Vagina (tissue), 2 donors: Measurements from ENCODE around the gene EIF2B5. TPM values are rescaled to one million over a fixed set of nuclear protein-coding genes. Genes with fewer than 3 reads are reported as not detected.

Source experiments
- DNase-seq, 2 donors: peaks; one replicate each; pipeline ENCODE4 v3.0.0-alpha.2; 2017; ENCODE audit errors: extremely low spot score in 2 of 2
- H3K27ac ChIP-seq: fragments of 200-600 bp; sonication (generic); one replicate; pipeline ENCODE4 v1.5.1; 2019
- H3K27me3 ChIP-seq: fragments of 200-600 bp; sonication (generic); one replicate; pipeline ENCODE4 v1.5.1; 2019
- H3K36me3 ChIP-seq, 2 donors: fragments of 200-600 bp; sonication (generic); one replicate each; pipeline ENCODE4 v1.5.1; 2017 to 2019
- H3K4me1 ChIP-seq: fragments of 200-600 bp; sonication (generic); one replicate; pipeline ENCODE4 v1.5.1; 2019
- H3K4me3 ChIP-seq, 2 donors: fragments of 200-600 bp; sonication (generic); 1 replicate in 1 of 2; 2 replicates in 1 of 2; pipeline ENCODE4 v1.5.1; 2016 to 2019
- H3K9me3 ChIP-seq: fragments of 200-600 bp; sonication (generic); one replicate; pipeline ENCODE4 v1.5.1; 2019
- POLR2A ChIP-seq, 2 donors: fragments of 450-650 bp; IDR thresholded peaks; one replicate each; pipeline ENCODE4 v1.6.1; 2017; ENCODE audit warnings: antibody characterized with exemption in 2 of 2, mild to moderate bottlenecking in 2 of 2, moderate library complexity in 2 of 2
- POLR2AphosphoS5 ChIP-seq, 2 donors: sonication (generic); formaldehyde crosslinking; IDR thresholded peaks; one replicate each; pipeline ENCODE4 v1.9.0; 2017; ENCODE audit warnings: antibody characterized with exemption in 2 of 2, mild to moderate bottlenecking in 2 of 2, low read depth in 1 of 2; ENCODE audit not compliant: insufficient read depth in 1 of 2
- intact Hi-C: fragments of 100-400 bp; cut with DNase I; formaldehyde crosslinking; loops from one replicate; pipeline ENCODE4 v1.15.1; 2023
- total RNA-seq: library from RNA; depleted of rRNA; stranded (reverse); fragments of >200 nt; gene quantifications from one replicate; pipeline ENCODE4 v1.2.3, GENCODE V29; 2016
- TF ChIP-seq, protein P1 (sequence below), 3 experiments: fragments of 450-650 bp in 2 of 3; fragments of 200-600 bp in 1 of 3; sonication (generic) in 1 of 3; IDR thresholded peaks; one replicate each; pipeline ENCODE4 v1.5.1; 2017 to 2019; ENCODE audit warnings: antibody characterized with exemption in 3 of 3, mild to moderate bottlenecking in 2 of 3, moderate library complexity in 2 of 3

EIF2B5 gene
- total RNA-seq, 1 donor from 2014 or later: 30.2 TPM

DNA sequence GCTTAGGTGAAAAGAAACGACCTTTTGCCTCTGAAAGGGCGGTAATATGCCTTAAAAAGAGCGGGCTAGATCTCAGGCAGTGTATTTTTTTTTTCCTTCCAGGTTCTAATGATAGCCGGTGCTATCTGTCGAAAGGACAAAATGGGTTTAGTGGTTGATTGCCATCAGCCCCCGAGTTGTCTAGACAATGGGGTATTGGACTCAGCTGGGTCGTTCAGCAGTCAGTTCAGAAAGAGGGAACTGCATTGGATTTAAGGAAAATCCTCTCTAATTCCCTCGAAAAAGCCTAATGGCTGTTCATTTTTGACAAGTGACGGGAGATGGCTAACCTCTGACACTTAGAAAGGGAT, 728 bp downstream of the EIF2B5 start:
- peaks cover 31% of the 10 kb centered on the region for H3K4me1 ChIP-seq
- DNase-seq: no peak
- H3K4me3 ChIP-seq: peak overlapping the region; percentile 80 to 89
- no peaks in the 10 kb centered on the region for H3K27me3 ChIP-seq
- intact Hi-C loops: loop anchor here (2.0 to 5.0 kb wide), 2 partner anchors 51 to 113 kb away; partner anchors contain the start of genes ABCF3, ALG3 and EEF1AKMT4
- peaks cover 0 to 21% of the 10 kb centered on the region in 2 donors for H3K36me3 ChIP-seq
- peak overlapping the region; percentile 91 for H3K27ac ChIP-seq
- TF ChIP-seq POLR2A (IDR thresholded peaks at IDR 0.05) (no peak), POLR2AphosphoS5 (IDR thresholded peaks at IDR 0.05; ENCODE audit: insufficient read depth in 1 of 2, low read depth in 1 of 2) (no peak)
- TF ChIP-seq, protein P1, sequence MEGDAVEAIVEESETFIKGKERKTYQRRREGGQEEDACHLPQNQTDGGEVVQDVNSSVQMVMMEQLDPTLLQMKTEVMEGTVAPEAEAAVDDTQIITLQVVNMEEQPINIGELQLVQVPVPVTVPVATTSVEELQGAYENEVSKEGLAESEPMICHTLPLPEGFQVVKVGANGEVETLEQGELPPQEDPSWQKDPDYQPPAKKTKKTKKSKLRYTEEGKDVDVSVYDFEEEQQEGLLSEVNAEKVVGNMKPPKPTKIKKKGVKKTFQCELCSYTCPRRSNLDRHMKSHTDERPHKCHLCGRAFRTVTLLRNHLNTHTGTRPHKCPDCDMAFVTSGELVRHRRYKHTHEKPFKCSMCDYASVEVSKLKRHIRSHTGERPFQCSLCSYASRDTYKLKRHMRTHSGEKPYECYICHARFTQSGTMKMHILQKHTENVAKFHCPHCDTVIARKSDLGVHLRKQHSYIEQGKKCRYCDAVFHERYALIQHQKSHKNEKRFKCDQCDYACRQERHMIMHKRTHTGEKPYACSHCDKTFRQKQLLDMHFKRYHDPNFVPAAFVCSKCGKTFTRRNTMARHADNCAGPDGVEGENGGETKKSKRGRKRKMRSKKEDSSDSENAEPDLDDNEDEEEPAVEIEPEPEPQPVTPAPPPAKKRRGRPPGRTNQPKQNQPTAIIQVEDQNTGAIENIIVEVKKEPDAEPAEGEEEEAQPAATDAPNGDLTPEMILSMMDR (IDR thresholded peaks at IDR 0.05): no peak
- no peaks in the 10 kb centered on the region for H3K9me3 ChIP-seq

DNA sequence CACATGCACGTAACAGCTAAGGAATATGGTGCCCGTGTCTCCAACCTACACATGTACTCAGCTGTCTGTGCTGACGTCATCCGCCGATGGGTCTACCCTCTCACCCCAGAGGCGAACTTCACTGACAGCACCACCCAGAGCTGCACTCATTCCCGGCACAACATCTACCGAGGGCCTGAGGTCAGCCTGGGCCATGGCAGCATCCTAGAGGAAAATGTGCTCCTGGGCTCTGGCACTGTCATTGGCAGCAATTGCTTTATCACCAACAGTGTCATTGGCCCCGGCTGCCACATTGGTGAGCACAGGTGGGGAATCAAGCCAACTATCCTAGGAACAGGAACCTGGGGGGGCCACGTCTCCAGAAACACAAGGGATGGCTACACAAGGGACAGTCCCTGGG, 5.3 kb downstream of the EIF2B5 start:
- no peak overlapping the region for H3K4me3 ChIP-seq
- no peaks in the 10 kb centered on the region for H3K27me3 ChIP-seq
- H3K9me3 ChIP-seq: no peaks in the 10 kb centered on the region
- peaks cover 6 to 61% of the 10 kb centered on the region in 2 donors for H3K36me3 ChIP-seq
- H3K27ac ChIP-seq: no peak overlapping the region
- TF ChIP-seq POLR2AphosphoS5 (IDR thresholded peaks at IDR 0.05; ENCODE audit: insufficient read depth in 1 of 2, low read depth in 1 of 2) (no peak), POLR2A (IDR thresholded peaks at IDR 0.05) (no peak)
- TF ChIP-seq, protein P1 (IDR thresholded peaks at IDR 0.05): no peak
- intact Hi-C loops: no loop called here
- H3K4me1 ChIP-seq: peaks cover 31% of the 10 kb centered on the region
- DNase-seq: no peak

DNA sequence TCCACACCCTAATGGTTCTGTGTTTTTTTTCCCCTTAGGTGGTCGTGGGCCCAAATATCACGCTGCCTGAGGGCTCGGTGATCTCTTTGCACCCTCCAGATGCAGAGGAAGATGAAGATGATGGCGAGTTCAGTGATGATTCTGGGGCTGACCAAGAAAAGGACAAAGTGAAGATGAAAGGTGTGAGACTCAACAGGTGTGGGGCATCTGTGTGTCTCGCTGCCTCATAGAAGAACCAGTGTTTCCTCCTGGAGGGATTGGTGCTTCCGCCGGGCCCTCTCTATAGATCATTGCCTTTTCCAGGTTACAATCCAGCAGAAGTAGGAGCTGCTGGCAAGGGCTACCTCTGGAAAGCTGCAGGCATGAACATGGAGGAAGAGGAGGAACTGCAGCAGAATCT, 7.0 kb downstream of the EIF2B5 start:
- DNase-seq: no peak
- intact Hi-C loops: no loop called here
- H3K36me3 ChIP-seq: peaks cover 6 to 75% of the 10 kb centered on the region in 2 donors
- no peak overlapping the region for H3K27ac ChIP-seq
- TF ChIP-seq POLR2A (IDR thresholded peaks at IDR 0.05) (no peak), POLR2AphosphoS5 (IDR thresholded peaks at IDR 0.05; ENCODE audit: insufficient read depth in 1 of 2, low read depth in 1 of 2) (no peak)
- TF ChIP-seq, protein P1 (IDR thresholded peaks at IDR 0.05): no peak
- H3K27me3 ChIP-seq: no peaks in the 10 kb centered on the region
- H3K9me3 ChIP-seq: no peaks in the 10 kb centered on the region
- no peak overlapping the region for H3K4me3 ChIP-seq
- peaks cover 18% of the 10 kb centered on the region for H3K4me1 ChIP-seq

DNA sequence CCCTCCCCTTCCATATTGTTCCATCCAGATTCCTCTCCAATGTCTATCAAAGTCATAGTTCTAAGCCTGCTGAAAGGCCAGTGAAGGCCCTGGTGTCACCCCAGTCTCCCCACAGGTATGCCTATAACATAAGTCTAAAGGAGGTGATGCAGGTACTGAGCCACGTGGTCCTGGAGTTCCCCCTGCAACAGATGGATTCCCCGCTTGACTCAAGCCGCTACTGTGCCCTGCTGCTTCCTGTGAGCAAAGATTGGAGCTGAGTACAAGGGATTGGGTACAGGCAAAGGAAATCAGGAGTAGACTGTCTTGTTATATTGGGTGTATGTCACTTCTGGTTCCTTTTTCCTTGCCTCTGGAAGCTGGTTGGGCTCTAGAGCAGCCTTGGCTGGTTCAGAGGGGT, 8.2 kb downstream of the EIF2B5 start:
- H3K27ac ChIP-seq: no peak overlapping the region
- no peak for DNase-seq
- H3K9me3 ChIP-seq: no peaks in the 10 kb centered on the region
- H3K36me3 ChIP-seq: peaks cover 6 to 75% of the 10 kb centered on the region in 2 donors
- H3K4me1 ChIP-seq: peaks cover 10% of the 10 kb centered on the region
- TF ChIP-seq, protein P1 (IDR thresholded peaks at IDR 0.05): no peak
- TF ChIP-seq POLR2A (IDR thresholded peaks at IDR 0.05): no peak
- TF ChIP-seq POLR2AphosphoS5 (IDR thresholded peaks at IDR 0.05; ENCODE audit: insufficient read depth in 1 of 2, low read depth in 1 of 2): no peak
- intact Hi-C loops: no loop called here
- H3K4me3 ChIP-seq: no peak overlapping the region
- no peaks in the 10 kb centered on the region for H3K27me3 ChIP-seq

DNA sequence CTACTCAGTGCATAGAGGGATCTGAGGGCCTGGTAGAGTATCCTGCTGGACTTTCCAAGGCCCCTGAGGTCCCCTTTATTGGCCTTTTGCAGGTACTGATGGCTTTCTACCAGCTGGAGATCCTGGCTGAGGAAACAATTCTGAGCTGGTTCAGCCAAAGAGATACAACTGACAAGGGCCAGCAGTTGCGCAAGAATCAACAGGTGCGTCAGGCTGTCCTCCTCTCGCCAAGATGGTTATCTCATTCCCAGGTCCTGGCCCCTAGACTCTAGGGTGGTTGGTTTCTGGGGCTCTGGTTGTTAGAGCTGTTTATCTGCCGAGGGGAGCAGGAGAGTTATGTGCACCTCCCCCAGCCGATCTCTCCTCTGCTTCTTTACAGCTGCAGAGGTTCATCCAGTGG, 9.3 kb downstream of the EIF2B5 start:
- Histone ChIP-seq H3K9me3 (no peaks in the 10 kb centered on the region), H3K4me1 (peaks cover 10% of the 10 kb centered on the region), H3K27me3 (no peaks in the 10 kb centered on the region), H3K27ac (no peak overlapping the region), H3K36me3 (peaks cover 6 to 68% of the 10 kb centered on the region in 2 donors), H3K4me3 (no peak overlapping the region)
- TF ChIP-seq POLR2A (IDR thresholded peaks at IDR 0.05) (no peak), POLR2AphosphoS5 (IDR thresholded peaks at IDR 0.05; ENCODE audit: insufficient read depth in 1 of 2, low read depth in 1 of 2) (no peak)
- TF ChIP-seq, protein P1 (IDR thresholded peaks at IDR 0.05): no peak
- no peak for DNase-seq
- intact Hi-C loops: no loop called here
